ENCODE data around the gene HTT. TPM values are rescaled to one million over a fixed set of nuclear protein-coding genes. Genes with fewer than 3 reads are reported as not detected.

HTT gene
- total RNA-seq, 2 experiments from 2014 or later, result 57.6 to 69.8 TPM

- H3K9me3 Mint-ChIP-seq, result no peaks in the 10 kb centered on the region
- H3K4me1 Mint-ChIP-seq (ENCODE audit: low read depth), result no peaks in the 10 kb centered on the region
- no peak overlapping the region for H3K27ac Mint-ChIP-seq
- no peaks in the 10 kb centered on the region for H3K27me3 Mint-ChIP-seq
- no peak overlapping the region for H3K4me3 Mint-ChIP-seq
- CTCF ChIA-PET, result interaction anchor here (0.7 kb wide), 1 partner anchor 71 kb away, joined by 3 read pairs; no protein-coding TSS in a partner anchor
- intact Hi-C loops (cut with micrococcal nuclease), result no loop called here
- H3K36me3 Mint-ChIP-seq, result no peaks in the 10 kb centered on the region
- POLR2A ChIA-PET, result no interaction called here
- no peak for DNase-seq
These were observed 196.7 kb downstream of the HTT start for GRCh38 chr4:3271131-3271530.

DNA sequence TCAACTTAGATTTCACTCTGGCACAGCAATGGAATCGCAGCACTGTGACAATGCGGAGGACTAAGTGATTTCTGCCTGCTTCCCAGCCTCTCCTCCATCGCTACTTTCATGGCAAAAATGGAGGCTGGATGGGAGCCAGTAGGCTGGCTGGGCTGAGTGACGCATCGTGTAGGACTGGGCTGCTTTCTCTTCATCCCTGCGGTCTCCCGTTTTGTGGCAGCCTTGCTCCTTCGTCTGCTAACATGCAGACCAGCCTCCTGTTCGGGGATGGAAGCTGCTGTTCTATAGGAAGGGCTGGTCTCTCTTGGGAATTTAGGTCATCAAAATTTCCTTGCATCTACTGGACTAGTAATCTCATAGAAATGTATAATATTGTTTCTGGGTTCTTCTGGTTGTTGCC is 202.5 kb downstream of the HTT start:
- CTCF ChIA-PET, result no interaction called here
- POLR2A ChIA-PET, result no interaction called here
- H3K27me3 Mint-ChIP-seq, result peaks cover 1% of the 10 kb centered on the region
- H3K27ac Mint-ChIP-seq, result no peak overlapping the region
- no peaks in the 10 kb centered on the region for H3K4me1 Mint-ChIP-seq (ENCODE audit: low read depth)
- peaks cover 3% of the 10 kb centered on the region for H3K9me3 Mint-ChIP-seq
- DNase-seq, result no peak
- no peak overlapping the region for H3K4me3 Mint-ChIP-seq
- no peaks in the 10 kb centered on the region for H3K36me3 Mint-ChIP-seq
- intact Hi-C loops (cut with micrococcal nuclease), result no loop called here

DNA sequence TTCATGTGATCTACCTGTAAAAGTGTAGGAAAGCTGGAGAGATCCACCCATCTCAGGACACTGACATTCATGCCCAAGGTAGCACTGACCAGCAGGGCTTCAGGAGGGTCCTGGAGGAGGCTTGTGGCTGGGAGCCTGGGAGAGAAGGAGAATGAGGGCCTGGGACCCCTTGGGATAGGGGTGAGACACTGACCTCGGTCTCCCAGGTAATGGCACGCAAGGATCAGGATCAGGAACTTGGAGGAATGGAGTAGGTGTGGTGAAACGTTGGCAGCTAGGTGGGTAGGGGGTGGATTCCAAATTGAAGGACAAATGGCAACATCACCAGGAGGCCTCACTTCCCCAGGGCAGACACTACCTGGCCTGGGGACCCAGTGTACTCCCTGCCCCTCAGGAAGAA is 206.0 kb downstream of the HTT start:
- Mint-ChIP-seq H3K27ac (no peak overlapping the region), H3K4me1 (ENCODE audit: low read depth) (no peaks in the 10 kb centered on the region), H3K4me3 (no peak overlapping the region), H3K36me3 (no peaks in the 10 kb centered on the region), H3K9me3 (peaks cover 3% of the 10 kb centered on the region), H3K27me3 (peaks cover 3% of the 10 kb centered on the region)
- POLR2A ChIA-PET, result no interaction called here
- no peak for DNase-seq
- intact Hi-C loops (cut with micrococcal nuclease), result no loop called here
- CTCF ChIA-PET, result no interaction called here

- Mint-ChIP-seq H3K4me3 (no peak overlapping the region), H3K36me3 (no peaks in the 10 kb centered on the region), H3K27ac (no peak overlapping the region), H3K9me3 (peaks cover 3% of the 10 kb centered on the region), H3K27me3 (peaks cover 7% of the 10 kb centered on the region), H3K4me1 (ENCODE audit: low read depth) (no peaks in the 10 kb centered on the region)
- CTCF ChIA-PET, result no interaction called here
- intact Hi-C loops (cut with micrococcal nuclease), result no loop called here
- no peak for DNase-seq
- POLR2A ChIA-PET, result no interaction called here
These were observed 209.0 kb downstream of the HTT start for GRCh38 chr4:3283483-3283882.

- Mint-ChIP-seq H3K27ac (no peak overlapping the region), H3K4me3 (no peak overlapping the region), H3K27me3 (peaks cover 9% of the 10 kb centered on the region), H3K9me3 (peaks cover 3% of the 10 kb centered on the region), H3K36me3 (no peaks in the 10 kb centered on the region), H3K4me1 (ENCODE audit: low read depth) (no peaks in the 10 kb centered on the region)
- POLR2A ChIA-PET, result no interaction called here
- intact Hi-C loops (cut with micrococcal nuclease), result no loop called here
- no peak for DNase-seq
- CTCF ChIA-PET, result no interaction called here
These were observed 209.4 kb downstream of the HTT start for GRCh38 chr4:3283916-3284315.

GRCh38 chr4:3284734-3285557 is 210.5 kb downstream of the HTT start:
- POLR2A ChIA-PET, result interaction anchor here (0.6 kb wide), 1 partner anchor 47 kb away, joined by 3 read pairs; no protein-coding TSS in a partner anchor
- Mint-ChIP-seq H3K4me1 (ENCODE audit: low read depth) (no peaks in the 10 kb centered on the region), H3K36me3 (no peaks in the 10 kb centered on the region), H3K4me3 (no peak overlapping the region), H3K27ac (no peak overlapping the region), H3K27me3 (peaks cover 11% of the 10 kb centered on the region), H3K9me3 (peaks cover 3% of the 10 kb centered on the region)
- CTCF ChIA-PET, result no interaction called here
- intact Hi-C loops (cut with micrococcal nuclease), result no loop called here
- no peak for DNase-seq

DNA sequence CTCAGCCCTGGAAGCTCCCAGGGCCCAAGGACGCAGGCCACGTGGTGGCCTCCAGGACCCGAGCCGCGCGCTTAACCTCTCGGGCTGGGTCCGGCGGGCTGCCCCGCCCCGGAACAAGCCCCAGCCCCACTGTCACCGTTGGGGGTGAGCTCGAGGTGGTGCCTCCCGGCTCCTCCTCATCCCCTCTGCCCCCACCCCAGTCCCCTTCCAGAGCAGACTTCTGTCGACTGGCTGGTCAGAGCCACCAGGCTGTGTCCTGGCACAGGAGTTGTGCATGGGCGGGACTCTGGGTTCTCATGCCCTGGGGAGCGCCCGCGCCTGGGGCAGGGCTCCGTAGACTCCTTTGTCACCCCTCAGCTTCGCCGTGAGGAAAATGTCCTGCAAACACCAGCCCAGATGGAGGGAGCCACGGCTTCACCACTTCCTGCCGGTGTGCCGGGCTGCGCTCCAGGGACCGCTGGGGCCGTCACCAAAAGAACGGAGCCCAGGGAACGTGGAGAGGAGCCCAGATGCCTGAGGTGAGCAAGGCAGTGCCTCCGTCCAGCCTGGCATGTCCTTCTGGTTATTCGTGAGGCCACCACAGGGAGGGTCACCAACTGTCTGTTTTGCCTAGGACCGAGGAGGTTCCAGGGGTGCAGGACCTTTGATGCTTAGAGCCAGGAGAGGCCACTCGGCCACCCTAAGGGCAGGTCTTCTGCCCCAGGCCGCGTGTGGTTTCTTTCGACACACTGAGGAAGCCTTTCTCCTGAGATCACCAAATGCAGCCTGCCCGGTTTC is 211.3 kb downstream of the HTT start:
- peaks cover 3% of the 10 kb centered on the region for H3K9me3 Mint-ChIP-seq
- no peak overlapping the region for H3K4me3 Mint-ChIP-seq
- no peak for DNase-seq
- ChIA-PET CTCF (interaction anchor here (0.6 kb wide), 1 partner anchor 8 kb away, joined by 3 read pairs; no protein-coding TSS in a partner anchor), POLR2A (no interaction called here)
- H3K4me1 Mint-ChIP-seq (ENCODE audit: low read depth), result no peaks in the 10 kb centered on the region
- intact Hi-C loops (cut with micrococcal nuclease), result no loop called here
- peaks cover 11% of the 10 kb centered on the region for H3K27me3 Mint-ChIP-seq
- H3K36me3 Mint-ChIP-seq, result no peaks in the 10 kb centered on the region
- no peak overlapping the region for H3K27ac Mint-ChIP-seq

- CTCF ChIA-PET, result interaction anchor here (0.6 kb wide), 1 partner anchor 9 kb away, joined by 3 read pairs; no protein-coding TSS in a partner anchor
- Mint-ChIP-seq H3K9me3 (peaks cover 3% of the 10 kb centered on the region), H3K36me3 (no peaks in the 10 kb centered on the region), H3K4me3 (no peak overlapping the region), H3K4me1 (ENCODE audit: low read depth) (peaks cover 2% of the 10 kb centered on the region), H3K27me3 (peaks cover 12% of the 10 kb centered on the region), H3K27ac (no peak overlapping the region)
- DNase-seq, result no peak
- POLR2A ChIA-PET, result no interaction called here
- intact Hi-C loops (cut with micrococcal nuclease), result no loop called here
These were observed 212.1 kb downstream of the HTT start for GRCh38 chr4:3286335-3287175.

DNA sequence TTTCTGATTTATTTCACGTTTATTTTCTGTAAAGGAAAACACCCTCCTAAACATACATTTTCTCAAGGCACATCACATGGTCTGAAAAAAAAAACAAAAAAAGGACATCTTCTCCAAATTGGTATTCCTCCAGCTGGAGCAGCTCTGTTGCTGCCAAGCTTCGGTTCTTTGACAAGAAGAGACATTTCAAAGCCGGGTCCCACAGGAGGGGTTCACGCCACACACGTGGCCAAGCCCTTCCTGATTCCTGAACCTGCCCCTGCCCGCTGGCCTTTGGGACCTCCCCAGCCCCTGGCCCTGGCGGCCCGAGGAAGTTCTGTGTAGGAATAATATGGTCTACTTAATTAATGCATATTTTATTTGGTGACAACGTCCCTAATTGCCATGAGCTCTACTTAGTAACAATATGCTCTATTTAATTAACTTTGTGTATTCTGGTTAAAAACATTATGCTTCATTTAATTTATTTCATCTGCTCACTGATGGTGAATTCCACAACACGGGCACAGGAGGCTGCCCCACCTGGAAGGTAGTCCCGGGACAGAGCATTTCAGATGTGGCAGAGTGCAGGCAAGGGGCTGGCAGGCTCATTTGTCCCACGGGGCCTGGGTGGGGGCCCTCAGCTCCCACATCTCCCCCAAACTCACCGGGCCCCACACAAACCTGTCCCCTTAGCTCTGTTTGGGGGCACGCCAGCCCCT is 212.9 kb downstream of the HTT start:
- Mint-ChIP-seq H3K27me3 (peaks cover 14% of the 10 kb centered on the region), H3K27ac (no peak overlapping the region), H3K4me1 (ENCODE audit: low read depth) (peaks cover 7% of the 10 kb centered on the region), H3K4me3 (no peak overlapping the region), H3K36me3 (no peaks in the 10 kb centered on the region), H3K9me3 (no peaks in the 10 kb centered on the region)
- ChIA-PET CTCF (no interaction called here), POLR2A (no interaction called here)
- DNase-seq, result no peak
- intact Hi-C loops (cut with micrococcal nuclease), result no loop called here

DNA sequence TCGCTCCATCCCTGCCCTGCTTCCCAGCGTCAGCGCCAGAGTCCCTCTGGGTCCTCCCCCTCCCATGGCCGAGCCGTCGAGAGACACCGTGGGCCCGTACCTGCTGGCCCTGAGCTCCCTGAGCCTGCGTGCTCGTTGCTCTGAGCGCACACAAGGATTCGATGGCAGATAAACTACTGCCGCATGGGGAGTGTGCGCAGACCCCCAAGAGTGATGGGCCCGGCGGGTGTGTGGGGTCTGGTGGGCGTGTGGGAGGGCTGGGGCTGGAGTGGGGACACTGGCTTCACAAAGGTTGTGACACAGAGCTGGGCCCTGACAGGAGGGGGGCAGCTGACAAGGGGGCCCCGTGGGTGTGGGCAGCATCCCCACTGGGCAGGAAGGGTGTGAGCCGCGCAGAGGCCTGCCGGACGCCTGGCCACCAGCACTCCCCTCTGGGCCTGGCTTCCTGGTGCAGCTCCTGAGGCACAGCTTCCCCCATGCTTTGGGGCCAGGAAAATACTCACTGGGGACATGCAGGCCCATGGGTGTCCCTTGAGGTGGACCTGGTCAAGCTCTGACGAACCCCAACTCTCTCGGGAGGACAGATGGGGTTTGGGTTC is 213.6 kb downstream of the HTT start:
- Mint-ChIP-seq H3K27ac (no peak overlapping the region), H3K4me1 (ENCODE audit: low read depth) (peaks cover 7% of the 10 kb centered on the region), H3K36me3 (no peaks in the 10 kb centered on the region), H3K9me3 (no peaks in the 10 kb centered on the region), H3K4me3 (no peak overlapping the region), H3K27me3 (peaks cover 14% of the 10 kb centered on the region)
- POLR2A ChIA-PET, result no interaction called here
- intact Hi-C loops (cut with micrococcal nuclease), result no loop called here
- DNase-seq, result no peak
- CTCF ChIA-PET, result no interaction called here

DNA sequence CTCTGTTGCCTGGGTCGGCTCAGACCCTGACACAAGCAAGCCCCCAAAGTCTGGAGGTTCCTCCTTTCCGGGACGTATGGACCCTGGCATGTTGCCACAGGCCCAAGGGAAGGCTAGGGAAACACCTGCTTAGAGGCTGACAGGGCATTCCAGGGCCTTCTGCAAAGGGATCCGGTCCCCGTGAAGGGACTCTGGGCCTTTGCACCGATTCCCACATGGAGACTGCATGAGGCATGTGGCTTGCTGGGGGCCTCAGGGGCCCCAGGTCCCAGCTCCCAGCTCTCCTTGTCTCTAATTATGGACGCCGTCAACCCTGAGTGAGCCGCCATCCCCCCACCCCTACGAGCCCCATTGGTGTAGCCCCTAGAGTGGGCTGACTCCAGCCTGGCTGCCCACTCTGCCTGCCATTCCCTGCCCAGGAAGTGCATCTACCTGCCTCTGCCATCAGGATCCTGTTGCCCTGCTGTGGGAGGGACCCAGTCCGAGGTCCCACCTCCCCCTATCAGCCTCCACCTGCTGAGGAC is 214.2 kb downstream of the HTT start:
- no peak overlapping the region for H3K4me3 Mint-ChIP-seq
- no peaks in the 10 kb centered on the region for H3K36me3 Mint-ChIP-seq
- DNase-seq, result no peak
- H3K27ac Mint-ChIP-seq, result no peak overlapping the region
- CTCF ChIA-PET, result no interaction called here
- H3K9me3 Mint-ChIP-seq, result no peaks in the 10 kb centered on the region
- POLR2A ChIA-PET, result no interaction called here
- peaks cover 9% of the 10 kb centered on the region for H3K4me1 Mint-ChIP-seq (ENCODE audit: low read depth)
- peaks cover 15% of the 10 kb centered on the region for H3K27me3 Mint-ChIP-seq
- intact Hi-C loops (cut with micrococcal nuclease), result no loop called here
